GM12874 (cell line): ENCODE data around the gene ZSWIM9.

Experiments used
- CTCF ChIP-seq: IDR thresholded peaks from 2 replicates; pipeline ENCODE4 v1.5.1; 2011; ENCODE audit warnings: low read depth, mild to moderate bottlenecking, control low read depth, low read length, moderate library complexity; ENCODE audit not compliant: insufficient read depth

The ZSWIM9 gene

GRCh38 chr19:48135411-48135810, 35.1 kb upstream of the ZSWIM9 start:
- TF ChIP-seq CTCF, result no peak

DNA sequence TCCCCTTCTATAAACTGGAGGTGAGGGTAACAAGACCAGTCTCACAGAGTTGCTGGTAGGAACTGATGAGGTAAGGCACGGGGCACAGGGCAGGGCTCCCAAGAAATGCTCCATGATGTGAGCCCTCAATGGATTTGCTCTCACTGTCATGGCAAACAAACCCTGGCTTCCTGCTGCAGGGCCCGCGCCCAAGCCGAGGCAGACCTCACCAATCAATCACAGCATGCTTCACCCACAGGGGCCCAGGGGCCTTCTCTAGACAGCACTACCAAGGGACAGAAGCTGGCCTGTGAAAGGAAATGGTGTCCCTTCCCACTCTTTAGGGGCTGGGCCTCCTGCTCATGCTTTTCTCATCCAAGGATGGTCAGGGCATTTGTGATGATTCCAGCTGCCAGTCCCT, 33.9 kb upstream of the ZSWIM9 start:
- no peak for TF ChIP-seq CTCF

- no peak for TF ChIP-seq CTCF
These were observed 33.1 kb upstream of the ZSWIM9 start for GRCh38 chr19:48137411-48137810.

DNA sequence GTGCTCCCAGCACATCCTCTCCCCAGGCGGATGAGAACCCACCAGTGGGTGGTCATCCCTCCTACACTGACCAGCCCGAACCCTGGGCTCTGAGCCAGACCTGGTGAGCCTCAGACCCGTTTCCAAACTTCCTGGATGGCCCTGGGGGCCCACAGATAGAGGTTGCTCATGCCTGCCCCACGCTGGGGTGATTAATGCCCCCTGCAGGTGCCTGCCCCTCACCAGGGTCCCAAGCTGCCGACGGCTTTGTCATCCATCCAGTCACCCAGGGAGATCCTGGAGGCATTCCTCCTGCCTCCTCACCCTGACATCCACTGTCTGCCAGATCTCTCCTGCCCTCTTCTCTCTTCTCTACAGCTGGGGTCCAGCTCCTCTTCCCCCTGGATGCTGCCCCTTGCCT, 31.4 kb upstream of the ZSWIM9 start:
- no peak for TF ChIP-seq CTCF

- TF ChIP-seq CTCF, result no peak
These were observed 22.8 kb upstream of the ZSWIM9 start for GRCh38 chr19:48147597-48148175.

GRCh38 chr19:48148576-48148975, 21.9 kb upstream of the ZSWIM9 start:
- TF ChIP-seq CTCF, result no peak

DNA sequence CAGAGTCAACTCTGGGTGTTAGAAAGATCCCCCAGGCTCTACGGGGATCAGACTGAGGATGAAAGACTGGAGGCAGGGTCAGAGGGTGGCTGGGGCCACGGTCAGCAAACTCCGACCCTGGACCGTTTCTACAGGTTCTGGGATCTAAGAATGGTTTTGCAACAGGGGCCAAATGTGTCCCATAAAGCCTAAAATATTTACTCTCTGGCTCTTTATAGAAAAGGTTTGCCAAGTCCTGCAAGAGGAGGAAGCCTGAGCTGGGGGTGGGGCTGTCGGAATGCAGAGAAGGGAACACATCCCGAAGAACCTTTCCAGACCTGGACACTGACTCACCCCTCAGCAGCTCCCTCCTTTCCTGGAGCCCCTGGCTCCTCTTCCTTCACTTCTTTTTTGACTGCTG, 21.1 kb upstream of the ZSWIM9 start:
- no peak for TF ChIP-seq CTCF
